ENCODE measurements around the gene DMPK. TPM values are rescaled to one million over a fixed set of nuclear protein-coding genes. Genes with fewer than 3 reads are reported as not detected.

DMPK gene
- total and polyA plus RNA-seq, 2 donors from 2014 or later: 31.3 to 63.0 TPM

DNA sequence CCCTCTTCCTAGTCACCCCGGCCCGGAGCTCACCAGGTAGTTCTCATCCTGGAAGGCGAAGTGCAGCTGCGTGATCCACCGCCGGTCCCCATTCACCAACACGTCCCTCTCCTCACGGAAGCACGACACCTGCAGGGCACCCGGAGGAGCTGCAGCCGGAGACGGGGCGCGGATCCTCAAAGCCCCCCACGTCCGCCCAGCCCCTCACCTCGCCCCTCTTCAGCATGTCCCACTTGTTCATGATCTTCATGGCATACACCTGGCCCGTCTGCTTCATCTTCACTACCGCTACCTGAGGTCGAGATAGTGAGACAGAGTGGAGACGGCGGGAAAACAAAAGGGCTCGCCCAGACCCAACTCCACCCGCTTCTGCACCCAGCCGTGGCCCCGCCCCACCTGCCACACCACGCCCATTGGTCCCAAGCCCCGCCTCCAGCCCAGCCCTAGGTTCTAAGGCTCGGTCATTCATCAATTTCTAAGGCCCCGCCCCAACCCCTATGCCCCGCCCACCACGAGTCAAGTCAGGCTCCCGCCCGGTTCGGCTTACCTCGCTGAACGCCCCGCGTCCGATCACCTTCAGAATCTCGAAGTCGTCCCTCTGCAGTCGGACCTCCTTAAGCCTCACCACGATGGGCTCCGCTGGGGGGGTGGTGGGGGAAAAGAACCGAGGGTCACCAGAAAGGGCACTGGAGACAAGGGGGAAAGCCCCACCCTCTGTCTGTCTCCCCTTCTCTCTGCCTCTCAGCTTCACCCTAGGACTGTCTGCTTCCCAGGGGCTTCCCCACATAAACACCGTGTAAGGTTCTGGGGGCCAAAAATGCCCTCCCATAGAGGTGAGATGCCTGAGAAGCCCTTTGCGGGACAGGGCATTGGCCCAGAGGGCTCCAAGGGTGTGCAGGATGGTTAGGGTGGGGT lies 2.8 kb downstream of the DMPK start:
- FAIRE-seq: no peak

DNA sequence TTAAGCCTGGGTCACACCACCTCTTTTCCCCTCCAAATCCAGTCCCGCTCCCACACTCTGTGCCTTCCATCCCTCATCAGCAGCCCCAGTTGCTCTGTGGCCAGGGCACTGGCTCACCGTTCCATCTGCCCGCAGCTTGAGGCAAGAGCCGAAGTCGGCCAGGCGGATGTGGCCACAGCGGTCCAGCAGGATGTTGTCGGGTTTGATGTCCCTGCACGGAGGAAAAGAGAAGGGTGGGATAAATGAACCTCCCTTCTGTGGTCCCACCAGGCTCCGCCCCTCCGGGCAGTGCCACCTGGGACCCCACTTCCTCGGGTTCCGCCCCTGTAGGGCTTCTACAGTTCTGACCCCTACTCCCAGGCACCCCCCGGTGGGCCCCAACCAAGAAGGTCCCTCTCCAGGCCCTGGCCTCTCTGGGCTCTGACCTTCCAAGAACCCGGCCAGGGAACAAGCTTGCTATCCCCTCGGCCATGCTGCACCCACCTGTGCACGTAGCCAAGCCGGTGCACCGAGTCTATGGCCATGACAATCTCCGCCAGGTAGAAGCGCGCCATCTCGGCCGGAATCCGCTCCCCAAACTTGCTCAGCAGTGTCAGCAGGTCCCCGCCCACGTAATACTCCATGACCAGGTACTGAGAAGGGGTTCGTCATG lies 4.2 kb downstream of the DMPK start:
- H3K27me3 ChIP-seq (ENCODE audit: control insufficient read depth, insufficient read depth, low read length): no peaks in the 10 kb centered on the region
- H3K27ac ChIP-seq (ENCODE audit: low read depth in 2 of 2, low read length in 2 of 2): no peak overlapping the region
- H3K9me3 ChIP-seq (ENCODE audit: control insufficient read depth in 2 of 3, insufficient read depth in 1 of 3, low read length in 3 of 3): no peaks in the 10 kb centered on the region
- DNase-seq: peak in 1 of 5 donors; percentile 62
- peaks cover 0 to 27% (median 2%) of the 10 kb centered on the region in 3 donors for H3K4me1 ChIP-seq (ENCODE audit: control insufficient read depth in 2 of 3, insufficient read depth in 2 of 3, low read depth in 1 of 3, low read length in 3 of 3)
- intact Hi-C loops (cut with DNase I): no loop called here
- H3K36me3 ChIP-seq (ENCODE audit: control insufficient read depth in 2 of 3, insufficient read depth in 3 of 3, low read length in 3 of 3): peaks cover 0 to 5% (median 2%) of the 10 kb centered on the region in 3 donors
- TF ChIP-seq, protein P1, sequence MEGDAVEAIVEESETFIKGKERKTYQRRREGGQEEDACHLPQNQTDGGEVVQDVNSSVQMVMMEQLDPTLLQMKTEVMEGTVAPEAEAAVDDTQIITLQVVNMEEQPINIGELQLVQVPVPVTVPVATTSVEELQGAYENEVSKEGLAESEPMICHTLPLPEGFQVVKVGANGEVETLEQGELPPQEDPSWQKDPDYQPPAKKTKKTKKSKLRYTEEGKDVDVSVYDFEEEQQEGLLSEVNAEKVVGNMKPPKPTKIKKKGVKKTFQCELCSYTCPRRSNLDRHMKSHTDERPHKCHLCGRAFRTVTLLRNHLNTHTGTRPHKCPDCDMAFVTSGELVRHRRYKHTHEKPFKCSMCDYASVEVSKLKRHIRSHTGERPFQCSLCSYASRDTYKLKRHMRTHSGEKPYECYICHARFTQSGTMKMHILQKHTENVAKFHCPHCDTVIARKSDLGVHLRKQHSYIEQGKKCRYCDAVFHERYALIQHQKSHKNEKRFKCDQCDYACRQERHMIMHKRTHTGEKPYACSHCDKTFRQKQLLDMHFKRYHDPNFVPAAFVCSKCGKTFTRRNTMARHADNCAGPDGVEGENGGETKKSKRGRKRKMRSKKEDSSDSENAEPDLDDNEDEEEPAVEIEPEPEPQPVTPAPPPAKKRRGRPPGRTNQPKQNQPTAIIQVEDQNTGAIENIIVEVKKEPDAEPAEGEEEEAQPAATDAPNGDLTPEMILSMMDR (IDR thresholded peaks at IDR 0.05; ENCODE audit: borderline replicate concordance, extremely low read depth, insufficient read depth): no peak
- no peak overlapping the region for H3K9ac ChIP-seq (ENCODE audit: low read length in 3 of 3)
- no peak overlapping the region for H3K4me3 ChIP-seq (ENCODE audit: low read length in 3 of 3)
- no peak for FAIRE-seq

More for the DNA sequence above, 2.8 kb downstream of the DMPK start:
- peak overlapping the region in 2 of 3 donors; percentile 16 to 46 for H3K4me3 ChIP-seq (ENCODE audit: low read length in 3 of 3)
- intact Hi-C loops (cut with DNase I): no loop called here
- H3K27me3 ChIP-seq (ENCODE audit: control insufficient read depth, insufficient read depth, low read length): no peaks in the 10 kb centered on the region
- H3K36me3 ChIP-seq (ENCODE audit: control insufficient read depth in 2 of 3, insufficient read depth in 3 of 3, low read length in 3 of 3): peaks cover 0 to 5% (median 0%) of the 10 kb centered on the region in 3 donors
- no peak overlapping the region for H3K27ac ChIP-seq (ENCODE audit: low read depth in 2 of 2, low read length in 2 of 2)
- peak overlapping the region in 1 of 3 donors; percentile 13 for H3K9ac ChIP-seq (ENCODE audit: low read length in 3 of 3)
- TF ChIP-seq, protein P1 (IDR thresholded peaks at IDR 0.05; ENCODE audit: borderline replicate concordance, extremely low read depth, insufficient read depth): peak; percentile 45
- peak; percentile 93 to 97 (median 95) for DNase-seq
- peaks cover 0 to 27% (median 0%) of the 10 kb centered on the region in 3 donors for H3K4me1 ChIP-seq (ENCODE audit: control insufficient read depth in 2 of 3, insufficient read depth in 2 of 3, low read depth in 1 of 3, low read length in 3 of 3)
- H3K9me3 ChIP-seq (ENCODE audit: control insufficient read depth in 2 of 3, insufficient read depth in 1 of 3, low read length in 3 of 3): no peaks in the 10 kb centered on the region

DNA sequence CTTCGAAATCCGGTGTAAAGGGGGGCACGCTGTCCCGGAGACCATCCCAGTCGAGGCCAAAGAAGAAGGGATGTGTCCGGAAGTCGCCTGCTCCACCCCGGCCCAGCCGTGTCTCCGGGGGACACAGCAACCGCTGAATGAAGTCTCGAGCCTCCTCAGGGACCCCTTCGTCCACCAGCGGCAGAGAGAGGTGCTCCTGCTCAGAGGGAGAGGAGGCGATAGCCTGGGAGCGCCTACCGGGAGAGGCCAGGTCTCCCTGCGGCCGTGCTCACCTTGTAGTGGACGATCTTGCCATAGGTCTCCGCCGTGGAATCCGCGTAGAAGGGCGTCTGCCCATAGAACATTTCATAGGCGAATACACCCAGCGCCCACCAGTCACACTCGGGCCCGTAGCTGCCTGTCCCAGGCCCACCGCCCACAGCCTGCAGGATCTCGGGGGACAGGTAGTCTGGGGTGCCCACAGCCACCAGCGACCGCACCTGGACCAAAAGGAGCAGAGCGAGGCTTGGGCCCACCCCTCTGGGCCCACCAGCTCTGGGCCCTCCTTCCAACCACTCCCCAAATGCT lies 4.8 kb downstream of the DMPK start:
- peaks cover 0 to 5% (median 2%) of the 10 kb centered on the region in 3 donors for H3K36me3 ChIP-seq (ENCODE audit: control insufficient read depth in 2 of 3, insufficient read depth in 3 of 3, low read length in 3 of 3)
- no peaks in the 10 kb centered on the region for H3K9me3 ChIP-seq (ENCODE audit: control insufficient read depth in 2 of 3, insufficient read depth in 1 of 3, low read length in 3 of 3)
- intact Hi-C loops (cut with DNase I): no loop called here
- no peak overlapping the region for H3K4me3 ChIP-seq (ENCODE audit: low read length in 3 of 3)
- FAIRE-seq (no peak), DNase-seq (no peak)
- TF ChIP-seq, protein P1 (IDR thresholded peaks at IDR 0.05; ENCODE audit: borderline replicate concordance, extremely low read depth, insufficient read depth): no peak
- H3K27me3 ChIP-seq (ENCODE audit: control insufficient read depth, insufficient read depth, low read length): no peaks in the 10 kb centered on the region
- peaks cover 0 to 30% (median 9%) of the 10 kb centered on the region in 3 donors for H3K4me1 ChIP-seq (ENCODE audit: control insufficient read depth in 2 of 3, insufficient read depth in 2 of 3, low read depth in 1 of 3, low read length in 3 of 3)
- H3K9ac ChIP-seq (ENCODE audit: low read length in 3 of 3): no peak overlapping the region
- H3K27ac ChIP-seq (ENCODE audit: low read depth in 2 of 2, low read length in 2 of 2): no peak overlapping the region

Data from kidney (tissue), 14 donors.